ENCODE measurements around the gene GOPC. TPM values are rescaled to one million over a fixed set of nuclear protein-coding genes. Genes with fewer than 3 reads are reported as not detected.

Gene GOPC
- total RNA-seq, 1 experiment from 2014 or later = 24.2 TPM

GRCh38 chr6:117561128-117561527 lies 41.2 kb downstream of the GOPC start:
- BruUV-seq (replicated peaks) = no TSS peak
- intact Hi-C loops (cut with micrococcal nuclease) = no loop called here
- CTCF ChIA-PET = interaction anchor here (1.3 kb wide), 1 partner anchor 111 kb away, joined by 3 read pairs; no protein-coding TSS in a partner anchor

More at GRCh38 chr6:117561128-117561527, 41.2 kb downstream of the GOPC start:
- POLR2A ChIA-PET = no interaction called here
- Histone ChIP-seq H3K27ac (ENCODE audit: low read depth, low read length) (no peak overlapping the region), H3K9me2 (ENCODE audit: insufficient read depth) (no peaks in the 10 kb centered on the region), H3K27me3 (ENCODE audit: insufficient read depth, low read length) (no peaks in the 10 kb centered on the region), H3K4me1 (ENCODE audit: control insufficient read depth in 1 of 2, insufficient read depth in 2 of 2, low read length in 2 of 2) (no peaks in the 10 kb centered on the region), H3K36me3 (ENCODE audit: control insufficient read depth in 1 of 2, insufficient read depth in 2 of 2, low read length in 2 of 2) (peaks cover 8 to 13% of the 10 kb centered on the region in 2 experiments; a peak in 2 of 4 replicates), H2AFZ (ENCODE audit: low read depth, low read length, poor library complexity, severe bottlenecking) (no peak overlapping the region), H3K9me3 (ENCODE audit: control insufficient read depth in 1 of 2, insufficient read depth in 1 of 2, low read depth in 1 of 2, low read length in 2 of 2) (no peaks in the 10 kb centered on the region), H3K4me3 (replicated peaks in 1 of 2; ENCODE audit: low read depth in 1 of 2, low read length in 2 of 2) (no peak overlapping the region), H3K9ac (ENCODE audit: low read length) (no peak overlapping the region), H4K20me1 (ENCODE audit: insufficient read depth) (no peaks in the 10 kb centered on the region), H3K4me2 (ENCODE audit: low read length) (no peak overlapping the region), H3K79me2 (ENCODE audit: insufficient read depth, low read length) (no peaks in the 10 kb centered on the region)
- DNase-seq (ENCODE audit: low read depth, low spot score) (no peak), ATAC-seq (no peak)
- RAD21 ChIA-PET (ENCODE audit: low non-redundant PET in 1 of 2, low total read pairs in 2 of 2, uncharacterized antibody in 2 of 2, unreplicated experiment in 2 of 2) = no interaction called here
- TF ChIP-seq SP1 (IDR thresholded peaks at IDR 0.05; ENCODE audit: low read depth) (no peak), SRF (IDR thresholded peaks at IDR 0.05; ENCODE audit: low read depth) (no peak), REST (IDR thresholded peaks at IDR 0.05; ENCODE audit: low read depth) (no peak), EZH2phosphoT487 (IDR thresholded peaks at IDR 0.05; ENCODE audit: borderline replicate concordance) (no peak), JUND (IDR thresholded peaks at IDR 0.05) (no peak), ELF1 (IDR thresholded peaks at IDR 0.05; ENCODE audit: borderline replicate concordance, low read depth) (no peak), ZBTB33 (IDR thresholded peaks at IDR 0.05; ENCODE audit: extremely low read depth, insufficient replicate concordance, low read length) (no peak), ZFX (IDR thresholded peaks at IDR 0.05) (no peak), CBX3 (IDR thresholded peaks at IDR 0.05; ENCODE audit: low read depth) (no peak), EGR1 (IDR thresholded peaks at IDR 0.05; ENCODE audit: low read depth) (no peak), YY1 (IDR thresholded peaks at IDR 0.05; ENCODE audit: extremely low read depth, insufficient replicate concordance, low read depth, low read length) (no peak), RAD21 (IDR thresholded peaks at IDR 0.05; ENCODE audit: low read depth) (no peak), ZNF274 (IDR thresholded peaks at IDR 0.05; ENCODE audit: low read depth, low read length) (no peak), ATF3 (IDR thresholded peaks at IDR 0.05) (no peak), POLR2A (IDR thresholded peaks at IDR 0.05; ENCODE audit: borderline replicate concordance, extremely low read depth, insufficient read depth, insufficient read length) (no peak)
